GM12874 (cell line): ENCODE results near the gene EFCAB5.

Experiments used
- CTCF ChIP-seq: IDR thresholded peaks from 2 replicates; pipeline ENCODE4 v1.5.1; 2011; ENCODE audit warnings: low read depth, mild to moderate bottlenecking, control low read depth, low read length, moderate library complexity; ENCODE audit not compliant: insufficient read depth

The EFCAB5 gene

GRCh38 chr17:29929533-29930408 lies 11.7 kb upstream of the EFCAB5 start, which contains the start of gene SSH2:
Gene SSH2, minus strand, starts transcription at chr17:29930228. Its CDS starts 228 bp downstream, at chr17:29930000.
- peak; percentile 14; the same call in 1 of the 2 replicates for TF ChIP-seq CTCF

GRCh38 chr17:29930409-29931010 lies 10.9 kb upstream of the EFCAB5 start:
- TF ChIP-seq CTCF, result no peak

- peak; percentile 80 for TF ChIP-seq CTCF
Observed at GRCh38 chr17:29931231-29931932, 10.1 kb upstream of the EFCAB5 start.

GRCh38 chr17:29933379-29933778 lies 8.1 kb upstream of the EFCAB5 start:
- TF ChIP-seq CTCF, result no peak

GRCh38 chr17:29936724-29937123 lies 4.7 kb upstream of the EFCAB5 start:
- TF ChIP-seq CTCF, result no peak

DNA sequence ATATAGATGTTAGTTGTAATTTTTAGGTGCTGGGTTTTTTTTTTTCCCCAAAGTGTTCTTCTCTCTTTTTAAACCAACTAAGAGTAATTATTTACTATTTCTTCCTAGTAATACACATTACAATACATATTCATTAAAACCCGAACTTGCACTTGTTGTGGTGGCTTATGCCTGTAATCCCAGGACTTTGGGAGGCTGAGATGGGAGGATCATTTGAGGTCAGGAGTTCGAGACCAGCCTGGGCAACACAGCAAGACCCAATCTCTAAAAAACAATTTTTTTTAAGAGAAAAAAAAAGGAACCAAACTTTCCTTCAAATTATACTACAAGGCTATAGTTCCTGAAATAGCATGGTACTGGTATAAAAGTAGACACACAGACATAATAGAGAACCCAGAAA lies 3.8 kb downstream of the EFCAB5 start:
- TF ChIP-seq CTCF, result no peak
